ENCODE data around the gene ATP9B. TPM values are rescaled to one million over a fixed set of nuclear protein-coding genes. Genes with fewer than 3 reads are reported as not detected.

Gene ATP9B
- total and polyA plus RNA-seq, 8 donors, result 29.2 to 41.5 (median 38.3) TPM

DNA sequence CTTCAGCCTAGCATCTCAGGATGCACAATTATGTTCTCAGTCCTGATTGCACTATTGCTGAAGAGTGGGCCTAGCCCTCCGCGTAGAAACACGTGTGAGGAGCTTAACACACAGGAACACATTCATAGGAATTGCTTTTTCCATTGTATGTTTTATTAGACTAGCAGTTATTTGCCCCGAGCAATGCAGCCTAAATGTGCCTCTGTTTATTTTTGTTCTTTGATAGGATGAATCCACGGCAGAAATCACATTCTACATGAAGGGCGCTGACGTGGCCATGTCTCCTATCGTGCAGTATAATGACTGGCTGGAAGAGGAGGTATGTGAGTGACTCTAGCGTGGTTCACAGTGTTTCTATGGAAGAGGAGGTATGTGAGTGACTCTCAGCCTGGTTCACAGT, 260.6 kb downstream of the ATP9B start:
- DNase-seq (no peak), ATAC-seq (no peak)
- Histone ChIP-seq H3K4me1 (no peaks in the 10 kb centered on the region), H3K9me3 (no peaks in the 10 kb centered on the region), H3K36me3 (peaks cover 0 to 48% of the 10 kb centered on the region in 2 donors), H3K27me3 (no peaks in the 10 kb centered on the region), H3K4me3 (no peak overlapping the region), H3K27ac (no peak overlapping the region)
- intact Hi-C loops (cut with DNase I), result no loop called here
- TF ChIP-seq, protein P1, sequence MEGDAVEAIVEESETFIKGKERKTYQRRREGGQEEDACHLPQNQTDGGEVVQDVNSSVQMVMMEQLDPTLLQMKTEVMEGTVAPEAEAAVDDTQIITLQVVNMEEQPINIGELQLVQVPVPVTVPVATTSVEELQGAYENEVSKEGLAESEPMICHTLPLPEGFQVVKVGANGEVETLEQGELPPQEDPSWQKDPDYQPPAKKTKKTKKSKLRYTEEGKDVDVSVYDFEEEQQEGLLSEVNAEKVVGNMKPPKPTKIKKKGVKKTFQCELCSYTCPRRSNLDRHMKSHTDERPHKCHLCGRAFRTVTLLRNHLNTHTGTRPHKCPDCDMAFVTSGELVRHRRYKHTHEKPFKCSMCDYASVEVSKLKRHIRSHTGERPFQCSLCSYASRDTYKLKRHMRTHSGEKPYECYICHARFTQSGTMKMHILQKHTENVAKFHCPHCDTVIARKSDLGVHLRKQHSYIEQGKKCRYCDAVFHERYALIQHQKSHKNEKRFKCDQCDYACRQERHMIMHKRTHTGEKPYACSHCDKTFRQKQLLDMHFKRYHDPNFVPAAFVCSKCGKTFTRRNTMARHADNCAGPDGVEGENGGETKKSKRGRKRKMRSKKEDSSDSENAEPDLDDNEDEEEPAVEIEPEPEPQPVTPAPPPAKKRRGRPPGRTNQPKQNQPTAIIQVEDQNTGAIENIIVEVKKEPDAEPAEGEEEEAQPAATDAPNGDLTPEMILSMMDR (IDR thresholded peaks at IDR 0.05), result no peak

DNA sequence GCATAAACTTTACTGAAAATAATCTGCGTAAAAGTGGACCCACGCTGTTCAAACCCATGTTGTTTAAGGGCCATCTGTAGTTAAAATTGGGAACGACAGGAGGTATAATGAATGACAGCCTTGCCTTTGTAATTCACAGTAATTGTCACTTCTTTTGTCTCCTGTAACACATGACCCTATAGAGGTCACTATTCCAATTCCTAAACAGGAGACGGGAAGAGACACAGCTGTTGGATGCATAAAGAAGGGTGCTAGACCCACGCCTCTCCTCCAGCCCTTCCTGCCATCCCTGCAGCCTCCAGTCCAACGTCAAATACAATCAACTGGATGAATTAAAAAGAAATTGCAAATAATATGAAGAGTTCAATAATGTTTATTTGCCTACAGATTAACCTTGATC, 263.5 kb downstream of the ATP9B start:
- Histone ChIP-seq H3K27me3 (no peaks in the 10 kb centered on the region), H3K4me1 (no peaks in the 10 kb centered on the region), H3K27ac (no peak overlapping the region), H3K9me3 (no peaks in the 10 kb centered on the region), H3K36me3 (peaks cover 0 to 73% of the 10 kb centered on the region in 2 donors), H3K4me3 (no peak overlapping the region)
- DNase-seq, result no peak
- TF ChIP-seq, protein P1 (IDR thresholded peaks at IDR 0.05), result no peak
- no peak for ATAC-seq
- intact Hi-C loops (cut with DNase I), result no loop called here

DNA sequence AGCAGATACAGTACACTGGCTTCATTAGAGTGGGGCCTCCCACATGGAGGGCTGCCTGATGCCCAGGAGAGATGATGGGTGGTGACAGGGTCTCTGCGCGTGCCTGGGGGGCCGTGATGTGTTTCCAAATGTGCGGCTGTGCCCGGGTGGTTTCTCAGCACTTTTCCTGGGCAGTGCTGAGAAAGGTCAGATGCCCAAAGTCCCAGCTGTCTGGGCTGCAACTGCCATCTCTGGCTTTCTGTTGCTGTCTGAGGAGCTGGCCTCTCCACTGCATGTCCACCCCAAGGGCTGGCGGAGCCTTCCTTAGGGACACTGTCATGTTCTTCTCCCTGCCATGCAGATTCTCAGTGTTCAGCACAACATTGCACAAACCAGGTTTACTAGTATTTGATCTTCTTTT, 263.9 kb downstream of the ATP9B start:
- intact Hi-C loops (cut with DNase I), result no loop called here

DNA sequence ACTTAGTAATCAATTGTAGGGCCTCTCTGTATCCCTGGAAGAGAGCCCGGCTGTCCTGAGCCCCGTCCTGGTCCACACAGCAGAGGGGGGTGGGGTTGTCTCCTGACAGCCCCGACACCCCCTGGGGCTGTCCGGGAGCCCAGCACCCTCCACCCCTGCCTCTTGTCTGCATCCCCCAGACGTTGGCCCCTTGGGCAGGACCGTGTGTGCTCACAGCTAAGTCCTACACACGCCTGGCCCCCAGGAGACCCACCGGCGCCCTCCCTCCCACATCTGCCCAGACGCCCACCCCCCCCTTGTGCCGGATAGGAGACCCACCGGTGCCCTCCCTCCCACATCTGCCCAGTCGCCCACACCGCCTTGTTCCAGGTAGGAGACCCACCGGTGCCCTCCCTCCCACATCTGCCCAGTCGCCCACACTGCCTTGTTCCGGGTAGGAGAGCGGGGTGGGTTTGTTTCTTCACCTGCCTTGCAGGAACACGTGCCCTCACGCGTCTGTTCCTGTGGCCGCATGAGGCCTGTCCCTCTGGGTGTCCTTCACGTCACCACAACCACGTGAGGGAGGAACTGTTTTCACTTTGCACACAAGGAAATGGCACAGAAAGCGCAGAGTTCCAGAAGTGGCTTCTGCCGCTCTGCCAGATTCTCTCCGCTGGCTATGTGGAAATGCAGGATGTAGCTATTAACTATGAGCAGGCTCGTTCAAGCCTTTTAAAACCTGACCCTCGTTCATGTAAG, 265.5 kb downstream of the ATP9B start:
- intact Hi-C loops (cut with DNase I), result no loop called here
- Histone ChIP-seq H3K27me3 (no peaks in the 10 kb centered on the region), H3K36me3 (peaks cover 0 to 79% of the 10 kb centered on the region in 2 donors), H3K4me1 (no peaks in the 10 kb centered on the region), H3K27ac (no peak overlapping the region), H3K4me3 (no peak overlapping the region), H3K9me3 (peaks cover 0 to 5% of the 10 kb centered on the region in 2 donors)
- no peak for DNase-seq
- TF ChIP-seq, protein P1 (IDR thresholded peaks at IDR 0.05), result no peak
- no peak for ATAC-seq

More for the DNA sequence above, 263.9 kb downstream of the ATP9B start:
- no peaks in the 10 kb centered on the region for H3K27me3 ChIP-seq
- no peaks in the 10 kb centered on the region for H3K9me3 ChIP-seq
- ATAC-seq (no peak), DNase-seq (no peak)
- H3K27ac ChIP-seq, result no peak overlapping the region
- TF ChIP-seq, protein P1 (IDR thresholded peaks at IDR 0.05), result no peak
- H3K36me3 ChIP-seq, result peaks cover 0 to 77% of the 10 kb centered on the region in 2 donors
- H3K4me1 ChIP-seq, result no peaks in the 10 kb centered on the region
- no peak overlapping the region for H3K4me3 ChIP-seq

DNA sequence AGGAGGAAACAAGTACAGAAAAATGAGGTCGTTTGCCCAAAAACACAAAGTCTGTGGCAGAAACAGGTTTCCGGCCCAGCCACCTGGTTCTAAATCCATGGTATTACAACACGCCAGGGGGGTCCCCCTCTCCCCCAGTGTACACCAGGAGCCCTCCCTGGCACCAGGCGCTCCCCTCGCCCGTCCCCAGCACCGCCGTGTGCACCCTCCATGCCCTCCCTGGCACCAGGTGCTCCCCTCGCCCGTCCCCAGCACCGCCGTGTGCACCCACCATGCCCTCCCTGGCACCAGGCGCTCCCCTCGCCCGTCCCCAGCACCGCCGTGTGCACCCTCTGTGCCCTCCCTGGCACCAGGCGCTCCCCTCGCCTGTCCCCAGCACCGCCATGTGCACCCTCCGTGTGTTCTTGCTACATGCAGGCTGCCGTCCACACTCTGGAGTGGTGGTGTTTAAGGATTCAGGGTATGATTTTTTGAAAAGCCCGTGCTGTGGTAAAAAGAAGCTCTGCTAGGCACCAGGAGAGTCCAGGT, 266.7 kb downstream of the ATP9B start:
- Histone ChIP-seq H3K36me3 (peaks cover 0 to 70% of the 10 kb centered on the region in 2 donors), H3K27me3 (no peaks in the 10 kb centered on the region), H3K4me3 (no peak overlapping the region), H3K9me3 (peaks cover 0 to 5% of the 10 kb centered on the region in 2 donors), H3K4me1 (no peaks in the 10 kb centered on the region), H3K27ac (no peak overlapping the region)
- DNase-seq (no peak), ATAC-seq (no peak)
- intact Hi-C loops (cut with DNase I), result no loop called here
- TF ChIP-seq, protein P1 (IDR thresholded peaks at IDR 0.05), result no peak
